ENCODE results near the gene CHRNE.

GRCh38 chr17:4895121-4895520, 7.8 kb downstream of the CHRNE start:
- TF ChIP-seq POLR2A (IDR thresholded peaks at IDR 0.05; ENCODE audit: low read length) (no peak), CTCF (IDR thresholded peaks at IDR 0.05) (no peak), HOXA7 (CRISPR knock-in tag; IDR thresholded peaks at IDR 0.05) (no peak), JUN (IDR thresholded peaks at IDR 0.05) (no peak), USF2 (IDR thresholded peaks at IDR 0.05) (no peak), PBX3 (IDR thresholded peaks at IDR 0.05) (no peak), EP300 (IDR thresholded peaks at IDR 0.05) (no peak), CEBPB (IDR thresholded peaks at IDR 0.05) (no peak), ESRRA (IDR thresholded peaks at IDR 0.05; ENCODE audit: borderline replicate concordance, low read length) (no peak), RCOR1 (IDR thresholded peaks at IDR 0.05; ENCODE audit: low read depth, low read length) (no peak), ZC3H11A (IDR thresholded peaks at IDR 0.05) (no peak)
